Hepatocyte (in vitro differentiated cells): ENCODE measurements around the gene TMEM131L. TPM values are rescaled to one million over a fixed set of nuclear protein-coding genes. Genes with fewer than 3 reads are reported as not detected.

Experiments used
- DNase-seq: peaks from one replicate; pipeline ENCODE4 v3.0.0-alpha.2; 2016; ENCODE audit warnings: low spot score
- H2AFZ ChIP-seq: fragments of 200-600 bp; sonication (generic); 2 replicates; pipeline ENCODE4 v1.6.0; 2016; ENCODE audit warnings: antibody characterized with exemption, mild to moderate bottlenecking
- H3K27ac ChIP-seq: fragments of 200-600 bp; sonication (generic); 2 replicates; pipeline ENCODE4 v1.5.1; 2016; ENCODE audit warnings: mild to moderate bottlenecking
- H3K27me3 ChIP-seq: fragments of 200-600 bp; sonication (generic); 2 replicates; pipeline ENCODE4 v1.6.1; 2016
- H3K36me3 ChIP-seq: fragments of 200-600 bp; sonication (generic); replicated peaks from 2 replicates; pipeline ENCODE4 v1.5.1; 2016; ENCODE audit warnings: low read depth; ENCODE audit not compliant: insufficient read depth
- H3K4me1 ChIP-seq: fragments of 200-600 bp; sonication (generic); 2 replicates; pipeline ENCODE4 v1.5.1; 2016; ENCODE audit warnings: mild to moderate bottlenecking, moderate library complexity; ENCODE audit not compliant: insufficient read depth
- H3K4me2 ChIP-seq: fragments of 200-600 bp; sonication (generic); 2 replicates; pipeline ENCODE4 v1.6.0; 2016
- H3K4me3 ChIP-seq: fragments of 200-600 bp; sonication (generic); 2 replicates; pipeline ENCODE4 v1.5.1; 2016; ENCODE audit warnings: mild to moderate bottlenecking
- H3K79me2 ChIP-seq: fragments of 200-600 bp; sonication (generic); 2 replicates; pipeline ENCODE4 v1.6.0; 2017; ENCODE audit warnings: mild to moderate bottlenecking
- H3K9me2 ChIP-seq: fragments of 200-600 bp; sonication (generic); replicated peaks from 2 replicates; pipeline ENCODE4 v1.6.0; 2017; ENCODE audit warnings: mild to moderate bottlenecking; ENCODE audit not compliant: insufficient read depth
- H3K9me3 ChIP-seq: fragments of 200-600 bp; sonication (generic); 2 replicates; pipeline ENCODE4 v1.5.1; 2016; ENCODE audit warnings: low read depth, mild to moderate bottlenecking
- H4K20me1 ChIP-seq: fragments of 200-600 bp; sonication (generic); 2 replicates; pipeline ENCODE4 v1.6.0; 2016; ENCODE audit warnings: mild to moderate bottlenecking; ENCODE audit not compliant: insufficient read depth, poor library complexity, severe bottlenecking
- EZH2 ChIP-seq: fragments of 200-600 bp; sonication (generic); IDR thresholded peaks from 2 replicates; pipeline ENCODE4 v1.6.1; 2016; ENCODE audit warnings: antibody characterized with exemption, mild to moderate bottlenecking, borderline replicate concordance
- EZH2phosphoT487 ChIP-seq: fragments of 200-600 bp; sonication (generic); IDR thresholded peaks from one replicate; pipeline ENCODE4 v1.6.1; 2018; ENCODE audit warnings: antibody characterized with exemption, mild to moderate bottlenecking, low read depth, moderate library complexity; ENCODE audit not compliant: unreplicated experiment, severe bottlenecking
- WGBS: methylation state at CpG from one replicate; pipeline ENCODE4 v1.1.6; 2016; ENCODE audit warnings: low lambda C conversion rate; ENCODE audit errors: missing lambda C conversion rate; 5-methylcytosine and 5-hydroxymethylcytosine counted together
- polyA plus RNA-seq: library from polyadenylated mRNA; unstranded; fragments of >200 nt; fragmentation: Nextera tagmentation; extraction: Ambion mirVana; gene quantifications from 2 replicates; pipeline ENCODE4 v1.2.1, GENCODE V29; 2016
- total RNA-seq: library from RNA; depleted of rRNA; stranded (reverse); fragments of >200 nt; gene quantifications from 2 replicates; pipeline ENCODE4 v1.2.3, GENCODE V29; 2014
- TF ChIP-seq, protein P1 (sequence below): fragments of 200-600 bp; sonication (generic); IDR thresholded peaks from 2 replicates; pipeline ENCODE4 v1.5.1; 2016; ENCODE audit warnings: antibody characterized with exemption, mild to moderate bottlenecking; ENCODE audit not compliant: poor library complexity

TMEM131L gene
- total and polyA plus RNA-seq, 2 experiments from 2014 or later, result 6.3 to 10.5 TPM

DNA sequence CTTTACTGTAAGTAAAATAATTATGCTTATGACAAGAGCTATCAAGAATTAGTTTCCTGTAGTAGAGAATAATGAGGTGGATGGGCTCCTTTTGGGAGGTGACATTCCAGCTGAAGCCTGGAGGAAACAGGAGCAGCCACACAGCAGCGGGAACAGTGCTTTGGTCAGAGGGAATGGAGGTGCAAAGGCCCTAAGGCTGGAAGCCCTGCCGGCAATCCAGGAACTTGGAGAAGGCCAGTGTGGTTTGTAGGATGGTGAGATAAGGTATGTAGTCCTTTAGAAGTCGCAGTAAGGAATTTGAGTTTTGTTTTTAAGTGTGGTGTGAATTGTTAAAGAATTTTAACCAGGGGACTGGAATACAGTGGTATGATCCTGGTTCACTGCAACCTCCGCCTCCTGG, 8.1 kb downstream of the TMEM131L start:
- DNase-seq, result no peak
- Histone ChIP-seq H3K27ac (no peak overlapping the region), H3K27me3 (no peaks in the 10 kb centered on the region), H3K4me1 (no peaks in the 10 kb centered on the region), H3K79me2 (peaks cover 26% of the 10 kb centered on the region), H3K9me2 (no peaks in the 10 kb centered on the region), H3K4me2 (no peak overlapping the region), H3K36me3 (no peaks in the 10 kb centered on the region), H3K4me3 (no peak overlapping the region), H2AFZ (no peak overlapping the region), H3K9me3 (no peaks in the 10 kb centered on the region), H4K20me1 (no peaks in the 10 kb centered on the region)
- TF ChIP-seq EZH2phosphoT487 (no peak), EZH2 (no peak)
- TF ChIP-seq, protein P1, sequence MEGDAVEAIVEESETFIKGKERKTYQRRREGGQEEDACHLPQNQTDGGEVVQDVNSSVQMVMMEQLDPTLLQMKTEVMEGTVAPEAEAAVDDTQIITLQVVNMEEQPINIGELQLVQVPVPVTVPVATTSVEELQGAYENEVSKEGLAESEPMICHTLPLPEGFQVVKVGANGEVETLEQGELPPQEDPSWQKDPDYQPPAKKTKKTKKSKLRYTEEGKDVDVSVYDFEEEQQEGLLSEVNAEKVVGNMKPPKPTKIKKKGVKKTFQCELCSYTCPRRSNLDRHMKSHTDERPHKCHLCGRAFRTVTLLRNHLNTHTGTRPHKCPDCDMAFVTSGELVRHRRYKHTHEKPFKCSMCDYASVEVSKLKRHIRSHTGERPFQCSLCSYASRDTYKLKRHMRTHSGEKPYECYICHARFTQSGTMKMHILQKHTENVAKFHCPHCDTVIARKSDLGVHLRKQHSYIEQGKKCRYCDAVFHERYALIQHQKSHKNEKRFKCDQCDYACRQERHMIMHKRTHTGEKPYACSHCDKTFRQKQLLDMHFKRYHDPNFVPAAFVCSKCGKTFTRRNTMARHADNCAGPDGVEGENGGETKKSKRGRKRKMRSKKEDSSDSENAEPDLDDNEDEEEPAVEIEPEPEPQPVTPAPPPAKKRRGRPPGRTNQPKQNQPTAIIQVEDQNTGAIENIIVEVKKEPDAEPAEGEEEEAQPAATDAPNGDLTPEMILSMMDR, result no peak
- WGBS, result 89% methylated on average over 4 of the region's 4 CpGs

DNA sequence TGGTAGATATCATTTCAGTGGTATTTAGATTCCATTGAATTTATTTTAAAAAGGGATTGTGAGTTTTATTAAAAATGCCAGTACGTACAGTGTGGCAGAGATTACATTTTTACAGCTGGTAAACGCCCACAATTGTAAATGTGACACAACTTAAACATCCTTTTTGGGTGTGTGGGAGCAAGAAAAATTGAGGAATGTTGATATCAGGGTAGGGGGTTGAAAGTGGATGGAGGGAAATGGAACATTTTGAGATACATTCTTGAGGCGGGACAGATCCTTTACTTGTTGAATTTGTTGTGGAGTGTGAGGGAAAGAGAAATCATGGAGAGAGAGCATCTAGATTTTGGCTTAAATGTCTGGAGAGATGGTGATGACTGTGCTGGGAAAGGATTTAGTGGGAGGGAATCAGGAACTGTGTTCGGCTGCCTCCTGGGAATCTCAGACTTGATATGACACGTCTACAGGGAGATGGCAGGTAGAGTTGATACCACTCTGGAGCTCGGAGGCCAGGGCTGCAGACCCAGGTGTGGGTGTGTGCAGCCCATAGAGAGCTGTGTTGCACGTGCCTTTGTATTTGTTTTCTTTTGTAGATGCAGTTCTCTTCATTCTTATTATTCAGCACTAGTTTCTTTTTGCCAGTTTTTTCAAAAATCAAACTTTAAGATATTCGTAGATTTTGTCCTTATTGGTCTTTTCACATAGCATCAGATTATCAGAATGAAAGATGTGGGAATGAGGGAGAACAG, 10.8 kb downstream of the TMEM131L start:
- TF ChIP-seq, protein P1, result no peak
- TF ChIP-seq EZH2, result no peak
- Histone ChIP-seq H3K36me3 (no peaks in the 10 kb centered on the region), H3K79me2 (peaks cover 7% of the 10 kb centered on the region), H3K4me2 (no peak overlapping the region), H2AFZ (no peak overlapping the region), H3K9me3 (no peaks in the 10 kb centered on the region), H3K27me3 (no peaks in the 10 kb centered on the region), H4K20me1 (no peaks in the 10 kb centered on the region), H3K4me1 (no peaks in the 10 kb centered on the region), H3K9me2 (no peaks in the 10 kb centered on the region), H3K4me3 (no peak overlapping the region), H3K27ac (no peak overlapping the region)
- no peak for DNase-seq
- WGBS, result 87% methylated on average over 8 of the region's 8 CpGs

GRCh38 chr4:153479101-153479500, 12.9 kb downstream of the TMEM131L start:
- Histone ChIP-seq H3K4me3 (no peak overlapping the region), H3K4me1 (no peaks in the 10 kb centered on the region), H4K20me1 (no peaks in the 10 kb centered on the region), H3K4me2 (no peak overlapping the region), H3K27me3 (no peaks in the 10 kb centered on the region), H2AFZ (no peak overlapping the region), H3K9me2 (no peaks in the 10 kb centered on the region), H3K36me3 (no peaks in the 10 kb centered on the region), H3K9me3 (no peaks in the 10 kb centered on the region), H3K79me2 (no peaks in the 10 kb centered on the region), H3K27ac (peak overlapping the region; percentile 2)
- no peak for DNase-seq
- 43% methylated on average over 3 of the region's 3 CpGs for WGBS
- TF ChIP-seq, protein P1, result no peak
- TF ChIP-seq EZH2 (no peak), EZH2phosphoT487 (no peak)
